ENCODE measurements around the gene PARP6.

The PARP6 gene

DNA sequence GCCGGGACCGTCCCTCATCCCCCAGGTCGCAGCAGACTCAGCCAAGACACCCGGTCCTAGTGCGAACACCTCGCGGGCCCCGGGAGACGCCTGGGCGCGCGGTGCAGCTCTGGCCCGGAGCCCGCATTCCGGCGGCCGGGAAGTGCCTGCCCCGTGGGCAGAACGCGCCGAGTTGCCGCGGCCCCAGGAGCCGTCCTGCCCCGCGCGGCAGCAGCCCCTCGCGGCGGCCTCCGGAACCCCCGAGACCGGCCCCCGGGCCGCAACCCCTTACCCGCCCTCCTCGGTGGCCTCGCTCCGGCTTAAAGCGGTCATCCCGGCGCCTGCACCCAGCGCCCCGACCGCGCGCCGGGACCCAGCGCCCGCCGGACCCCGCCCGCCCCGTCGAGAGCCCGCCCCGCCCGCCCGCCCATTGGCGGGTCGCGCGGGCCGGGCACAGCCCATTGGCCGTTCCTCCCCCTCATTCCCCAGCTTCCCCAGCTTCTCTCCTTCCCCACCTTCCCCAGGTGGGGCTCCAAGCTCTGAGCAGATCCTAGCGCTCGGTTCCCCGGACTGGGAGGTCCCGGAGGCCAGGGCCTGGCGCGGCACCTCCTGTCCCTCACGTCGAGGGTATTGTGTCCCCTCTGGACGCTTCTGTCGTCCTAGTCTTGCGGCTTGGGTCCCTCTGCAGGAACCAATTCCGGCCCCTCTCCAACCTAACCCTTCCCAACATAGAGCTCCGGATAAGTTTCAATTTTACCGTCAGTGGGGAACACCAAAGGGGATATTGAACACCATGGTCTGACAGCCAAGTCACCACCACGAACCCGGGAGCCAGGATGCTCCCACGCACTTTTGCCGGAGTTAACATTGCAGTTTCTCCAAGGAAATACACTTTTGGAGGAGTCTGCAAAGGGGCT, 74.6 kb downstream of the PARP6 start, which contains the start of gene GRAMD2A:
Gene GRAMD2A, minus strand, starts transcription at position 328 of the 896 bp plus-strand sequence.
- TF ChIP-seq CTCF (IDR thresholded peaks at IDR 0.05; ENCODE audit: low read depth, low read length) (no peak), EZH2phosphoT487 (IDR thresholded peaks at IDR 0.05; ENCODE audit: low read depth) (no peak)
- Histone ChIP-seq H3K9ac (ENCODE audit: low read length) (no peak within 1 kb of the TSS), H3K4me3 (ENCODE audit: low read length) (no peak within 1 kb of the TSS), H3K27ac (ENCODE audit: low read length) (no peak within 1 kb of the TSS), H2AFZ (ENCODE audit: low read depth, low read length) (no peak within 1 kb of the TSS), H3K4me1 (ENCODE audit: low read length) (peaks cover 14% of the 10 kb centered on the region), H3K27me3 (ENCODE audit: low read depth, low read length) (no peaks in the 10 kb centered on the region), H4K20me1 (ENCODE audit: insufficient read depth, low read length) (peaks cover 56% of the 10 kb centered on the region), H3K4me2 (ENCODE audit: low read length) (no peak within 1 kb of the TSS), H3K9me3 (ENCODE audit: insufficient read depth, low read length) (no peaks in the 10 kb centered on the region), H3K79me2 (ENCODE audit: low read length) (no peaks in the 10 kb centered on the region), H3K36me3 (replicated peaks; ENCODE audit: low read depth, low read length) (peaks cover 47% of the 10 kb centered on the region)

- Histone ChIP-seq H3K4me3 (ENCODE audit: low read length) (no peak overlapping the region), H4K20me1 (ENCODE audit: insufficient read depth, low read length) (peaks cover 49% of the 10 kb centered on the region), H2AFZ (ENCODE audit: low read depth, low read length) (no peak overlapping the region), H3K9me3 (ENCODE audit: insufficient read depth, low read length) (no peaks in the 10 kb centered on the region), H3K27me3 (ENCODE audit: low read depth, low read length) (no peaks in the 10 kb centered on the region), H3K4me1 (ENCODE audit: low read length) (peaks cover 14% of the 10 kb centered on the region), H3K27ac (ENCODE audit: low read length) (no peak overlapping the region), H3K9ac (ENCODE audit: low read length) (no peak overlapping the region), H3K79me2 (ENCODE audit: low read length) (no peaks in the 10 kb centered on the region), H3K4me2 (ENCODE audit: low read length) (no peak overlapping the region), H3K36me3 (replicated peaks; ENCODE audit: low read depth, low read length) (peaks cover 40% of the 10 kb centered on the region)
- no peak for TF ChIP-seq CTCF (IDR thresholded peaks at IDR 0.05; ENCODE audit: low read depth, low read length)
- TF ChIP-seq EZH2phosphoT487 (IDR thresholded peaks at IDR 0.05; ENCODE audit: low read depth): no peak
Measured at GRCh38 chr15:72197041-72197459, 75.3 kb downstream of the PARP6 start.

- Histone ChIP-seq H3K4me3 (ENCODE audit: low read length) (no peak overlapping the region), H3K36me3 (replicated peaks; ENCODE audit: low read depth, low read length) (peaks cover 35% of the 10 kb centered on the region), H2AFZ (ENCODE audit: low read depth, low read length) (no peak overlapping the region), H3K27ac (ENCODE audit: low read length) (no peak overlapping the region), H4K20me1 (ENCODE audit: insufficient read depth, low read length) (peaks cover 44% of the 10 kb centered on the region), H3K9me3 (ENCODE audit: insufficient read depth, low read length) (no peaks in the 10 kb centered on the region), H3K79me2 (ENCODE audit: low read length) (no peaks in the 10 kb centered on the region), H3K4me2 (ENCODE audit: low read length) (no peak overlapping the region), H3K4me1 (ENCODE audit: low read length) (peaks cover 14% of the 10 kb centered on the region), H3K27me3 (ENCODE audit: low read depth, low read length) (no peaks in the 10 kb centered on the region), H3K9ac (ENCODE audit: low read length) (no peak overlapping the region)
- no peak for TF ChIP-seq CTCF (IDR thresholded peaks at IDR 0.05; ENCODE audit: low read depth, low read length)
- TF ChIP-seq EZH2phosphoT487 (IDR thresholded peaks at IDR 0.05; ENCODE audit: low read depth): no peak
Measured at GRCh38 chr15:72196409-72197040, 75.8 kb downstream of the PARP6 start.

GRCh38 chr15:72195101-72195511, 77.2 kb downstream of the PARP6 start:
- no peak for TF ChIP-seq EZH2phosphoT487 (IDR thresholded peaks at IDR 0.05; ENCODE audit: low read depth)
- no peak for TF ChIP-seq CTCF (IDR thresholded peaks at IDR 0.05; ENCODE audit: low read depth, low read length)
- H3K9ac ChIP-seq (ENCODE audit: low read length): no peak overlapping the region

More at GRCh38 chr15:72195101-72195511, 77.2 kb downstream of the PARP6 start:
- H3K36me3 ChIP-seq (replicated peaks; ENCODE audit: low read depth, low read length): peaks cover 21% of the 10 kb centered on the region
- H3K79me2 ChIP-seq (ENCODE audit: low read length): no peaks in the 10 kb centered on the region
- peak overlapping the region; percentile 36 for H3K4me2 ChIP-seq (ENCODE audit: low read length)
- no peak overlapping the region; the same call in 1 of the 2 replicates for H3K4me3 ChIP-seq (ENCODE audit: low read length)
- no peaks in the 10 kb centered on the region for H3K9me3 ChIP-seq (ENCODE audit: insufficient read depth, low read length)
- peaks cover 7% of the 10 kb centered on the region for H3K27me3 ChIP-seq (ENCODE audit: low read depth, low read length)
- peaks cover 14% of the 10 kb centered on the region for H3K4me1 ChIP-seq (ENCODE audit: low read length)
- peak overlapping the region; percentile 71 for H3K27ac ChIP-seq (ENCODE audit: low read length)
- peaks cover 30% of the 10 kb centered on the region for H4K20me1 ChIP-seq (ENCODE audit: insufficient read depth, low read length)
- peak overlapping the region; percentile 63 for H2AFZ ChIP-seq (ENCODE audit: low read depth, low read length)

Data from OCI-LY3 (cell line).